Stimulated activated naive CD8-positive, alpha-beta T cell treated with anti-CD3 and anti-CD28 coated beads, Interleukin-15, amount 100 ng/mL, for 72 hours (primary cell): Measurements from ENCODE around the gene MTUS2.
A peak's percentile ranks its signal among the peaks of the same experiment; 100 is the strongest.

Experiments
- ATAC-seq: fragments of 150-1000 bp; cut with Tn5 transposase; 2 replicates; pipeline ENCODE4 v1.10.0; 2021; ENCODE audit warnings: mild to moderate bottlenecking, moderate library complexity
- DNase-seq, 2 donors: peaks; one replicate each; pipeline ENCODE4 v3.0.0; 2021 to 2022
- H3K27ac Mint-ChIP-seq, 2 donors: one replicate each; pipeline ENCODE4 v1.8.0; 2022; ENCODE audit warnings: mild to moderate bottlenecking in 2 of 2, mixed read lengths in 2 of 2, moderate library complexity in 2 of 2
- H3K27me3 Mint-ChIP-seq: one replicate; pipeline ENCODE4 v1.8.0; 2022; ENCODE audit warnings: mixed read lengths
- H3K4me1 Mint-ChIP-seq: one replicate; pipeline ENCODE4 v1.8.0; 2022; ENCODE audit warnings: mild to moderate bottlenecking, mixed read lengths
- H3K4me3 Mint-ChIP-seq, 2 donors: one replicate each; pipeline ENCODE4 v1.8.0; 2022; ENCODE audit warnings: mild to moderate bottlenecking in 2 of 2, mixed read lengths in 2 of 2, moderate library complexity in 1 of 2
- H3K9me3 Mint-ChIP-seq, 2 donors: one replicate each; pipeline ENCODE4 v1.8.0; 2022; ENCODE audit warnings: mixed read lengths in 2 of 2

Gene MTUS2

DNA sequence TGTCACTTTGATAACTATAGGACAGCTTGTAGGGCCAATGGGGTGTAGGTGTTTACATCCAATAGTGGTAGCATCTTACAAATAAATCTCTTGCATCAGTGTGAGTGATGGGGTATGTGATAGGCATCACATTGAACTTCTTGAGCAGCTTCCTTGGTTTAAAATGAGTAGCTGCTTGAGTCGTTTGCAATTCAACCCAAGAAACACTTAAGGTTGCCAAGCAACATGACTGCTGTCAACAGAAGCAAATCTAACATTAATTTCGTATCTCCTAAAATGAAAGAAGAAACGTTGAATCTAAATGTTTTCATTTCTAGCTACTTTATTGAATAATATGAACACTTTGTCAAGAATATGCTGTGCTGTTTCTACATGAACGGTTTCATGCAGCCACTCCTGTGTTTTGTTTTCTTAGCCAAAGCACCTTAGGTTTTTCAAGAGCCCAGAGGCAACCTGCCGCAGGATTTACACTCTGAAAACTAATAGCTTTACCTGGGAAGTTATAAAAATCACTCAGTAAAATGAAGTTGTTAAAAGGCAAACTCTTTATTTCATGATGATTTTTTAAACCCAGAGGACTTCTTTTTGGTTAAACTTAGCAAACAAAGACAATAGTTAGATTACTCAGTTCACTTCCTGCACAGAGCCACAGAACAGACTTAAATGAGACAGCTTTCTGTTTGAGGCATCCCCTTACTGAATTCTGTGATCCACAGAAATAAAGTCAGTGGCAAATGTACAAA, 305.2 kb downstream of the MTUS2 start:
- H3K4me3 Mint-ChIP-seq: no peak overlapping the region
- ATAC-seq (peak; percentile 72), DNase-seq (no peak)
- H3K27me3 Mint-ChIP-seq: no peaks in the 10 kb centered on the region
- no peak overlapping the region for H3K27ac Mint-ChIP-seq
- no peaks in the 10 kb centered on the region for H3K9me3 Mint-ChIP-seq
- H3K4me1 Mint-ChIP-seq: no peaks in the 10 kb centered on the region

GRCh38 chr13:29125934-29126424, 305.8 kb downstream of the MTUS2 start:
- Mint-ChIP-seq H3K4me1 (no peaks in the 10 kb centered on the region), H3K27me3 (no peaks in the 10 kb centered on the region), H3K4me3 (no peak overlapping the region), H3K9me3 (no peaks in the 10 kb centered on the region), H3K27ac (no peak overlapping the region)
- DNase-seq (no peak), ATAC-seq (peak; percentile 45)

GRCh38 chr13:29129616-29130015, 309.5 kb downstream of the MTUS2 start:
- Mint-ChIP-seq H3K27me3 (no peaks in the 10 kb centered on the region), H3K27ac (no peak overlapping the region), H3K9me3 (no peaks in the 10 kb centered on the region)

GRCh38 chr13:29131159-29131558, 311.0 kb downstream of the MTUS2 start:
- no peak for DNase-seq
- H3K9me3 Mint-ChIP-seq: no peaks in the 10 kb centered on the region
- no peak overlapping the region for H3K4me3 Mint-ChIP-seq
- H3K27me3 Mint-ChIP-seq: no peaks in the 10 kb centered on the region
- no peak for ATAC-seq
- no peaks in the 10 kb centered on the region for H3K4me1 Mint-ChIP-seq
- no peak overlapping the region for H3K27ac Mint-ChIP-seq

More at GRCh38 chr13:29129616-29130015, 309.5 kb downstream of the MTUS2 start:
- no peak overlapping the region for H3K4me3 Mint-ChIP-seq
- ATAC-seq (no peak), DNase-seq (no peak)
- H3K4me1 Mint-ChIP-seq: no peaks in the 10 kb centered on the region

GRCh38 chr13:29131881-29132668, 311.9 kb downstream of the MTUS2 start:
- Mint-ChIP-seq H3K9me3 (peaks cover under 1 to 3% of the 10 kb centered on the region in 2 donors), H3K27ac (no peak overlapping the region), H3K4me3 (no peak overlapping the region), H3K27me3 (no peaks in the 10 kb centered on the region), H3K4me1 (no peaks in the 10 kb centered on the region)
- ATAC-seq (no peak), DNase-seq (no peak)

- Mint-ChIP-seq H3K27ac (no peak overlapping the region), H3K4me1 (no peaks in the 10 kb centered on the region), H3K9me3 (peaks cover 10 to 12% of the 10 kb centered on the region in 2 donors), H3K4me3 (no peak overlapping the region), H3K27me3 (no peaks in the 10 kb centered on the region)
- DNase-seq: no peak
- ATAC-seq: no peak
Measured at GRCh38 chr13:29136341-29136740, 316.2 kb downstream of the MTUS2 start.

DNA sequence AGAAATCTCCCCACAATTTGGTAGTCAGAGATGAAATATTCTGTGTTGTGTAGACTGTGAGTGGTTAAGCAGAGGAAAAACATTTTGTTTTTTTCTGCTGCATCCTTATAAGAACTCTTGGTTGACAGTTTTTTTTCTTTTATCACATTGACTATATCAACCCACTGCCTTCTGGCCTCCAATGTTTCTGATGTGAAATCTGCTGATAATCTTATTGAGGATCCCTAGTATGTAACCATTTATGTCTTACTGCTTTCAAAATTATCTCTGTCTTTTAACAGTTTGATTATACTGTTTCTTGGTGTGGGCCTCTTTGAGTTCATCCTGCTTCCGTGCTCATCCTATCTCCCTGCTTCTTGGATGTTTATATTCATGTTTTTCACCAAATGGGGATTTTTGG, 316.9 kb downstream of the MTUS2 start:
- Mint-ChIP-seq H3K4me1 (no peaks in the 10 kb centered on the region), H3K27me3 (no peaks in the 10 kb centered on the region), H3K4me3 (no peak overlapping the region), H3K9me3 (peaks cover 10 to 12% of the 10 kb centered on the region in 2 donors), H3K27ac (no peak overlapping the region)
- DNase-seq: no peak
- ATAC-seq: no peak

GRCh38 chr13:29137995-29138394, 317.9 kb downstream of the MTUS2 start:
- H3K9me3 Mint-ChIP-seq: peaks cover 10 to 12% of the 10 kb centered on the region in 2 donors
- H3K4me1 Mint-ChIP-seq: no peaks in the 10 kb centered on the region
- no peak for ATAC-seq
- no peaks in the 10 kb centered on the region for H3K27me3 Mint-ChIP-seq
- no peak overlapping the region for H3K27ac Mint-ChIP-seq
- DNase-seq: no peak
- no peak overlapping the region for H3K4me3 Mint-ChIP-seq

DNA sequence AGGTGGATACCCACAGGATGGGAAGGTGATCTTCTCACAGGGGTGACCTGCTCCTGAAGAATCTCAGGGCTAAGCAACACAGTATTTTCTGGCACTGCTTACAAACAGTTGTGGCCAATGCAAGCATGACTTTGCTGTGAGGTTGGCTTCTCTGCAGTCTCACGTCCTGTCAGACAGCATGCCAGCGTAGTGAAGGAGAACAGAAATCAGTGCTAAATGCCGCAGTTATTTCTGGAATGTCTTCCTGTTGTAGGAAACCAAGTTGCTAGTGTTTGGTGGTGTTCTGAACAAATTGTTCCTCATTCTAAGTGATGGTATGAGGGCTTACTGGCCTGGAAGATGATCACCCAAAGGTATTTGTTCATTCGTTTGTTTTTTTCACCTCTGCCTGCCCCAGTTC, 320.1 kb downstream of the MTUS2 start:
- H3K27me3 Mint-ChIP-seq: no peaks in the 10 kb centered on the region
- no peaks in the 10 kb centered on the region for H3K4me1 Mint-ChIP-seq
- ATAC-seq (no peak), DNase-seq (no peak)
- H3K4me3 Mint-ChIP-seq: no peak overlapping the region
- H3K9me3 Mint-ChIP-seq: peaks cover 10 to 12% of the 10 kb centered on the region in 2 donors
- no peak overlapping the region for H3K27ac Mint-ChIP-seq

GRCh38 chr13:29143847-29144246, 323.7 kb downstream of the MTUS2 start:
- Mint-ChIP-seq H3K27ac (no peak overlapping the region), H3K27me3 (no peaks in the 10 kb centered on the region), H3K9me3 (peaks cover 0 to under 1% of the 10 kb centered on the region in 2 donors), H3K4me1 (no peaks in the 10 kb centered on the region), H3K4me3 (no peak overlapping the region)
- ATAC-seq (no peak), DNase-seq (no peak)

DNA sequence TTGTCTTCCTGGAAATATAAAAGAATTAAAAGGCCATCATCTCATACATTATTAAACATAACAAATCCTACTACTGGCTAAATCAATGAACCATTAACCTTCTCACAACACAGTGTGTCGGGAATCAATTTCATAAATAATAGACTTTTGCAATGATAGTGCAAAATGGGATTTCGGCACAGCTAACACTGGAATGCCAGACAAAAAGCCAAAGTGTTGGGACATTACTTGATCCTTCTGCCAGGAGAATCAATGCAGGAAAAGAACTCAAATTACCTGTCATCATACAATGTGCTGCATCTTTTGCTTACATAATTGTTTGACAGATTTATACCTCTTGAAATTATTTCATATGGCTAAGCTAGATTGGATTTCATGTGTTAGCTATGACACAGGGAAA, 334.3 kb downstream of the MTUS2 start:
- no peak for ATAC-seq
- no peak overlapping the region for H3K4me3 Mint-ChIP-seq
- H3K9me3 Mint-ChIP-seq: peaks cover 19 to 26% of the 10 kb centered on the region in 2 donors
- no peaks in the 10 kb centered on the region for H3K4me1 Mint-ChIP-seq
- H3K27ac Mint-ChIP-seq: no peak overlapping the region
- H3K27me3 Mint-ChIP-seq: no peaks in the 10 kb centered on the region
- no peak for DNase-seq

GRCh38 chr13:29156136-29156535, 336.0 kb downstream of the MTUS2 start:
- Mint-ChIP-seq H3K9me3 (peaks cover 10 to 18% of the 10 kb centered on the region in 2 donors), H3K4me3 (no peak overlapping the region), H3K4me1 (no peaks in the 10 kb centered on the region), H3K27ac (no peak overlapping the region), H3K27me3 (no peaks in the 10 kb centered on the region)
- no peak for DNase-seq
- ATAC-seq: no peak

GRCh38 chr13:29159871-29160270, 339.7 kb downstream of the MTUS2 start:
- Mint-ChIP-seq H3K9me3 (peaks cover 0 to 5% of the 10 kb centered on the region in 2 donors), H3K4me3 (no peak overlapping the region), H3K4me1 (no peaks in the 10 kb centered on the region), H3K27me3 (no peaks in the 10 kb centered on the region), H3K27ac (no peak overlapping the region)
- ATAC-seq (no peak), DNase-seq (no peak)

DNA sequence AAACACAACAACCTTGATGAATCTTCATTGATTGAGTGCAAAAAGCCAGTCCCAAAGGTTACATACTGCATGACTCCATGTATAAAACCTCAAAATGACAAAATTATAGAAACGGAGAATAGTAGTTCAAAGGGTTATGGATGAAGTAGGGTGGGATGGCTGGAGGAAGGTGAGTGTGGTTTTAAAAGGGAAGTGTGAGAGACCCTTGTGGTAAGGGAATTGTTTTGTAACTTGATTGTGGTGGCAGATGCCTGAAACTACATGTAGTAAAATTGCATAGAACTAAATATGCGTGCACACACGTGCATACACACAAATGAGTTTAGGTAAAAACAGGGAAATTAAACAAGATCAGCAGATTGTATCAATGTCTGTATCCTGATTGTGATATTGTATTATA, 340.7 kb downstream of the MTUS2 start:
- no peak overlapping the region for H3K27ac Mint-ChIP-seq

DNA sequence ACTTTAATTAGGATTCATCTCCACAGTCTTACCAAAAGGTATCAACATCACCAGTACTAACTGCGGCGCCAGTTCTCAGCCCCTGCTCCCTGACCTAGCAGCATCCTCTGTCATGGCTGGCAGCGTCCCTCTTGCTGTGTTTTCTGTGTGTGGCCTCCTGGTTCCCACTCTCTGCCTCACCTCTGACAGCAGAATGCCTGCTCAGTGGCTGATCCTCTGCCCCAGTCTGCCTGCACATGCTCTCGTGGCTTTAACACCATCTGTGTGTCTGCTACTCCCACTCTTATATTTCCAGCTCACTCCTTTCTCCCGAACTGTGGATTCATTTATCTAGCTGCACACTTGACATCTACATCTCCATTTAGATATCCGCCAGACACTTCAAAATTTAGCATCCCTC, 341.5 kb downstream of the MTUS2 start:
- H3K4me3 Mint-ChIP-seq: no peak overlapping the region
- no peaks in the 10 kb centered on the region for H3K27me3 Mint-ChIP-seq
- no peak for ATAC-seq
- no peak for DNase-seq
- no peaks in the 10 kb centered on the region for H3K4me1 Mint-ChIP-seq
- H3K9me3 Mint-ChIP-seq: peaks cover 0 to 5% of the 10 kb centered on the region in 2 donors
- H3K27ac Mint-ChIP-seq: no peak overlapping the region

More for the DNA sequence above, 340.7 kb downstream of the MTUS2 start:
- Mint-ChIP-seq H3K4me3 (no peak overlapping the region), H3K27me3 (no peaks in the 10 kb centered on the region), H3K4me1 (no peaks in the 10 kb centered on the region), H3K9me3 (peaks cover 0 to 5% of the 10 kb centered on the region in 2 donors)
- ATAC-seq (no peak), DNase-seq (no peak)

DNA sequence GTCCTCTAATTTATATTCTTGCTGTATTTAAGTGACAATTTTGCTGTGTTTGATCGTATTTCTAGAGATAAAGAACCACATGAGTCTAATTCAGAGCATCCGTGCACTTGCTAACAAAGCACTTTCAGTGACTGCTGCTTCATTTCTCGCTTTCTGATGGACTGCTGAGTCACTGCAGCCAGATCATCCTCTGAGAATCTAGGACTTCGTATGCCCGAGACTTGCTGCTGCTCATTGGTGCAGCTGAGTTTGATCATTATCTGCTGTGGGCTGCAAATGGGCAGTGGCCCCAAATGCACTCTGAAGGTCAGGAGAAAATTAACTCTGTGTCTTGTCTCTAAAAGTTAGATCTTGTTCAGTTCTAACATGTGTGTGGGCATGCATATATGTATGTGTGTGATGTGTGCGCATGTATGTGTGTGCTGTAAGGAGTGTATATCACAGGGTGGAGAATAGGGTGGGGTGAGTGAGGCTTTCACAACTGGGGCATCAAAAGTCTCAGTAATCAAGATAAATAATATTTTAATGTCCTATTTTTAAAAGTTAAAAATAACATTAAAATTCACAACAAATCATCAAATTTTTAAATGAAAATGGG, 342.6 kb downstream of the MTUS2 start:
- DNase-seq: no peak
- Mint-ChIP-seq H3K27ac (no peak overlapping the region), H3K27me3 (no peaks in the 10 kb centered on the region), H3K4me1 (no peaks in the 10 kb centered on the region), H3K9me3 (peaks cover 0 to 5% of the 10 kb centered on the region in 2 donors), H3K4me3 (no peak overlapping the region)
- no peak for ATAC-seq
